Mammary epithelial cell (primary cell): ENCODE data around the gene CHI3L2.

ENCODE experiments used
- CTCF ChIP-seq, 2 donors: IDR thresholded peaks in 1 of 2; conservative IDR thresholded peaks in 1 of 2; 2 replicates each; pipeline ENCODE4 v1.5.1; 2011 to 2012; ENCODE audit warnings: inconsistent platforms in 2 of 2, low read length in 2 of 2, mild to moderate bottlenecking in 2 of 2, control low read depth in 1 of 2, low read depth in 1 of 2; ENCODE audit not compliant: insufficient read depth in 1 of 2; ENCODE audit errors: extremely low read depth in 1 of 2
- EZH2 ChIP-seq: IDR thresholded peaks from 2 replicates; pipeline ENCODE4 v1.6.1; 2012; ENCODE audit warnings: low read length, inconsistent platforms, borderline replicate concordance

DNA sequence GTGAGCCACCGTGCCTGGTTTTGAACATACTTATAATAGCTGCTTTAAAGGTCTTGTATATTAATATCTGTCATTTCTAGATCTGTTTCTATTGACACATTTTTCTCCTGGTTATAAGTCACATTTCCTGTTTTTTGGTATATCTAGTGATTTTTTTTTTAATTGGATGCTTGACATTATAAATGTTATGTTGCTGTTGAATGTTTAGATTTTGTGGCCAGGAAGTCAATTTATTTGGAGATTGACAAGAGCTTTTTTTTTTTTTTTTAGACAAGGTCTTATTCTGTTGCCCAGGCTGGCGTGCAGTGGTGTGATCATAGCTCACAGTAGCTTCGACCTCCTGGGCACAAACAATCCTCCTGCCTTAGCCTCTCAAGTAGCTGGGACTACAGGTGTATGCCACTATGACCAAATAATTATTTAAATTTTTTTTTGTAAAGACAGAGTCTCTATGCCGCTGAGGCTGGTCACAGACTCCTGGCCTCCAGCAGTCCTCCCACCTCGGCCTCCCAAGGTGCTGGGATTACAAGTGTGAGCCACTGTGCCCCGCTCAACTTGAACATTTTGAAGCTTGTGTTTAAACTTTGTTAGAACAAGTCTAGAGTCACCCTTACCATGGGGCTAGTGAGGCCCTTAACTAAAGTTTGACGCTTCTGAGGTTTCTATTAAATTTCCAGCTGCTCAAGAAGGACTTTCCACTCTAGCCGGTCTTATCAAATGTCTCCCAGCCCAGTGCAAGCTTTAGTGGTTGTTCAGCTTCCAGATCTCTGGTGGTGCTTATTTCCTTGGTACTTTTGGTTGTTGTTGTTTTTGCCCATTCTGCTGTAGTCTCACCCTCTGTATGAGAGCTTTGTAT is 8.6 kb upstream of the CHI3L2 start:
- no peak for TF ChIP-seq CTCF (conservative IDR thresholded peaks at IDR 0.05 in 1 of 2, IDR thresholded peaks at IDR 0.05 in 1 of 2; ENCODE audit: extremely low read depth in 1 of 2, insufficient read depth in 1 of 2, low read depth in 1 of 2, low read length in 2 of 2)
- no peak for TF ChIP-seq EZH2
